Stimulated activated naive B cell treated with anti-CD40 and anti-IgM and Interleukin-4, amounts not matched to agents 10 μg/mL and 1 μg/mL and 100 μg/mL, for 72 hours (primary cell): ENCODE measurements around the gene TKTL2.

ENCODE experiments used
- ATAC-seq, 2 donors: fragments of 150-1000 bp; cut with Tn5 transposase; replicated peaks; 2 replicates each; pipeline ENCODE4 v1.10.0; 2021; ENCODE audit warnings: moderate library complexity in 1 of 2
- DNase-seq: peaks from one replicate; pipeline ENCODE4 v3.0.0; 2021
- H3K27ac Mint-ChIP-seq: one replicate; pipeline ENCODE4 v1.8.0; 2022; ENCODE audit warnings: mild to moderate bottlenecking, mixed read lengths
- H3K27me3 Mint-ChIP-seq, 2 donors: one replicate each; pipeline ENCODE4 v1.8.0; 2022; ENCODE audit warnings: mixed read lengths in 2 of 2
- H3K36me3 Mint-ChIP-seq, 2 donors: one replicate each; pipeline ENCODE4 v1.8.0; 2022; ENCODE audit warnings: mixed read lengths in 2 of 2, mild to moderate bottlenecking in 1 of 2
- H3K4me1 Mint-ChIP-seq, 2 donors: one replicate each; pipeline ENCODE4 v1.8.0; 2022; ENCODE audit warnings: mixed read lengths in 2 of 2, mild to moderate bottlenecking in 1 of 2
- H3K4me3 Mint-ChIP-seq, 2 donors: one replicate each; pipeline ENCODE4 v1.8.0; 2022; ENCODE audit warnings: mild to moderate bottlenecking in 2 of 2, mixed read lengths in 2 of 2, moderate library complexity in 1 of 2
- H3K9me3 Mint-ChIP-seq, 2 donors: one replicate each; pipeline ENCODE4 v1.8.0; 2022; ENCODE audit warnings: mixed read lengths in 2 of 2, mild to moderate bottlenecking in 1 of 2

TKTL2 gene, protein sequence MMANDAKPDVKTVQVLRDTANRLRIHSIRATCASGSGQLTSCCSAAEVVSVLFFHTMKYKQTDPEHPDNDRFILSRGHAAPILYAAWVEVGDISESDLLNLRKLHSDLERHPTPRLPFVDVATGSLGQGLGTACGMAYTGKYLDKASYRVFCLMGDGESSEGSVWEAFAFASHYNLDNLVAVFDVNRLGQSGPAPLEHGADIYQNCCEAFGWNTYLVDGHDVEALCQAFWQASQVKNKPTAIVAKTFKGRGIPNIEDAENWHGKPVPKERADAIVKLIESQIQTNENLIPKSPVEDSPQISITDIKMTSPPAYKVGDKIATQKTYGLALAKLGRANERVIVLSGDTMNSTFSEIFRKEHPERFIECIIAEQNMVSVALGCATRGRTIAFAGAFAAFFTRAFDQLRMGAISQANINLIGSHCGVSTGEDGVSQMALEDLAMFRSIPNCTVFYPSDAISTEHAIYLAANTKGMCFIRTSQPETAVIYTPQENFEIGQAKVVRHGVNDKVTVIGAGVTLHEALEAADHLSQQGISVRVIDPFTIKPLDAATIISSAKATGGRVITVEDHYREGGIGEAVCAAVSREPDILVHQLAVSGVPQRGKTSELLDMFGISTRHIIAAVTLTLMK

DNA sequence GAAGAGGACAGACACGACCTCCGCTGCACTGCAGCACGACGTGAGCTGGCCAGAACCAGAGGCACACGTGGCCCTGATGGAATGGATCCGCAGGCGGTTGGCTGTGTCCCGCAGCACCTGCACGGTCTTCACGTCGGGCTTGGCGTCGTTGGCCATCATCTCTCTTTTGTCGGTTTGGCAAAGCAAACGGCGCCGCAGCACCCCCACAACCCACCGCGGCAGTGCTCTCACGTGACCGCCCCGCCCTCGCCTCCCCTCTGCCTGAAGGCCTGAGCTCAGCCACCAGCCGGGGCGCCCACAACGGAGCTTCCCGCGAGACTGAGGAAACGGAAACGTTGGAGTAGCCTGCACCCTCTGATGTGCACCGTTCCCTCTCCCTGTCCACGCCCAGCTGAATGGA is at the start of gene TKTL2:
TSS of gene TKTL2 (minus strand) at position 179 of the 400 bp plus-strand sequence. CDS start at position 159, 20 bp downstream.
- Mint-ChIP-seq H3K27me3 (no peaks in the 10 kb centered on the region), H3K4me1 (no peaks in the 10 kb centered on the region), H3K9me3 (no peaks in the 10 kb centered on the region), H3K36me3 (no peaks in the 10 kb centered on the region), H3K27ac (no peak within 1 kb of the TSS), H3K4me3 (no peak within 1 kb of the TSS)
- no peak for DNase-seq
- no peak for ATAC-seq

DNA sequence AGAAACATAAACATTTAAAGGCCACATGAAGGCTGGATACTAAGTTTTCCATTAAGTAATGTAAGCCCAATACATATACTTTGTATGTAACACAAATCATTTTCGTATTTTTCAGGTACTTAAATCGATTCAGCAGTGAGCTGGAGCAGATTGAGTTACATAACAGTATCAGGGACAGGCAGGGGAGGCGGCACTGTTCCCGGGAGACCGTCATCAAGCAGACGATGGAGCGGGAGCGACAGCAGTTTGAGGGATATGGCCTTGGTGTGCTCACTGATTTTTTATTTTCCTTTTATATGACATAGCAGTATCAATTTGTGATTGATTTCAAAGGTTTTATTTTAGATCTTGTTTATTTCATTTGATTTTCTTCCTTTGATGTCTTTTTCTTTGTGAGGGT is 41.6 kb upstream of the TKTL2 start:
- Mint-ChIP-seq H3K27ac (no peak overlapping the region), H3K4me3 (no peak overlapping the region), H3K36me3 (peaks cover 42 to 53% of the 10 kb centered on the region in 2 donors), H3K4me1 (no peaks in the 10 kb centered on the region), H3K9me3 (no peaks in the 10 kb centered on the region), H3K27me3 (no peaks in the 10 kb centered on the region)
- DNase-seq: no peak
- ATAC-seq: no peak

DNA sequence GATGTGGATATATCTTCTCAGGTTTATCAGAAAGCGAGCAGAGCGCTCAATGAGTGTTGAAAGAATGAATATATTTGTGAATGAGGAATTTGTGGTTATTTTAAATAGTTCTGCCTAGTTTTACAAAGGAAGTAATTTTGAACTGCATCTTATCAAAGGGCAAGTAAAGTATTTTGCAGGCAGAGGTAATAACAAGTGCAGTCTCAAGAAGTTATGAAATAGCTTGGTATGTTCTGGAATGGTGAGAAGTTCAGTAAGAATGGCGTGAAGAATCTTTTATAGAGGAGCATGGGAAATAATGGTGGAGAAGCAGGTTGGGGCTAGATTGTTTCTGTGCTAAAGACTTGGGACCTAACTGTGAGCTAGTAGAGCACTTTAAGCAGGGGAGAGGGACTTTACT is 31.8 kb upstream of the TKTL2 start:
- peaks cover 25 to 53% of the 10 kb centered on the region in 2 donors for H3K4me1 Mint-ChIP-seq

DNA sequence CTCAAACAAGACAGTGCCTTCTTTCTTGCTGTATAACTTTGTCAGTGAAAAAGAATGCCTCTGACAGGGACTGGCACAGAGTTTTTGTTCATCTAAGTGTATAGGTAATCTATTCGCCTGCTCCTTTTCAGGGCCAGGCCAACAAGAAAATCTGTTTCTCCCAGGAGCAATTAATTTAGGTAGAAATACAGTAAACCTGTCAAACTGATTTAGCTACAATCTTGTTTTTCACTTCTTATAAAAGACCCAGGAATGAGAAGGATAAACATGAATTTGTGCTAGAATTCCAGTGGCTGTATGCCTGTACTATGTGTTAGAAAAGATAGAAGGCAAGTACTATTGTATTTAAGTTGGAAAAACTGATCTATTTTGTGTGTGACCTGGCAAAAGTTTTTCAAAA is 27.0 kb upstream of the TKTL2 start:
- Mint-ChIP-seq H3K4me1 (peaks cover 35 to 63% of the 10 kb centered on the region in 2 donors), H3K36me3 (peaks cover 13 to 28% of the 10 kb centered on the region in 2 donors)

More for the DNA sequence above, 31.8 kb upstream of the TKTL2 start:
- H3K36me3 Mint-ChIP-seq: peaks cover 9 to 32% of the 10 kb centered on the region in 2 donors
- H3K4me3 Mint-ChIP-seq: peak overlapping the region in 1 of 2 donors; percentile 15
- H3K27me3 Mint-ChIP-seq: no peaks in the 10 kb centered on the region
- H3K27ac Mint-ChIP-seq: no peak overlapping the region
- H3K9me3 Mint-ChIP-seq: no peaks in the 10 kb centered on the region
- no peak for DNase-seq
- no peak for ATAC-seq

DNA sequence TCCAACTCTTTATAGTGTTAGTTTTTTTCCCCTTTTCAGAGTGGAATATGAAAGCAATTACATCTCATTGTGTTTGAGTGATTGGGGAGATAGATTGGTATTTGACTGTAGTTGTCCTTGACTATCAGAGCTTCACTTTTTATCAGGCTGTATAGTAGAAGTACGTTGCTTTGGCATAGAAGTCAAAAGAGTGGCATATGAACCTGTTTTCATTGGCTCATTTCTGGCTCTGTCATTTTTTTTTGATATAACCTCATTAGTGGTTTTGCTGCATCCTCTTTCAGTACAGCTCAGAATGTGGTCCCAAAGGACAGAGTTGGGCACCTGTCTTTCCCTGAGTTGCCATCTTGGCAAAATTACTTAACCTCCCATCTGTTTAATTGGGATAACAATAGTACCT is 22.3 kb upstream of the TKTL2 start:
- Mint-ChIP-seq H3K36me3 (peaks cover 20 to 31% of the 10 kb centered on the region in 2 donors), H3K27me3 (no peaks in the 10 kb centered on the region), H3K4me1 (peaks cover 18 to 40% of the 10 kb centered on the region in 2 donors), H3K27ac (peak overlapping the region; percentile 97), H3K4me3 (peak overlapping the region; percentile 85 to 96), H3K9me3 (no peaks in the 10 kb centered on the region)
- peak; percentile 39 for DNase-seq
- peak; percentile 45 to 49 for ATAC-seq

More for the DNA sequence above, 27.0 kb upstream of the TKTL2 start:
- H3K27ac Mint-ChIP-seq: no peak overlapping the region
- no peaks in the 10 kb centered on the region for H3K9me3 Mint-ChIP-seq
- DNase-seq (no peak), ATAC-seq (no peak)
- H3K4me3 Mint-ChIP-seq: no peak overlapping the region
- H3K27me3 Mint-ChIP-seq: no peaks in the 10 kb centered on the region

DNA sequence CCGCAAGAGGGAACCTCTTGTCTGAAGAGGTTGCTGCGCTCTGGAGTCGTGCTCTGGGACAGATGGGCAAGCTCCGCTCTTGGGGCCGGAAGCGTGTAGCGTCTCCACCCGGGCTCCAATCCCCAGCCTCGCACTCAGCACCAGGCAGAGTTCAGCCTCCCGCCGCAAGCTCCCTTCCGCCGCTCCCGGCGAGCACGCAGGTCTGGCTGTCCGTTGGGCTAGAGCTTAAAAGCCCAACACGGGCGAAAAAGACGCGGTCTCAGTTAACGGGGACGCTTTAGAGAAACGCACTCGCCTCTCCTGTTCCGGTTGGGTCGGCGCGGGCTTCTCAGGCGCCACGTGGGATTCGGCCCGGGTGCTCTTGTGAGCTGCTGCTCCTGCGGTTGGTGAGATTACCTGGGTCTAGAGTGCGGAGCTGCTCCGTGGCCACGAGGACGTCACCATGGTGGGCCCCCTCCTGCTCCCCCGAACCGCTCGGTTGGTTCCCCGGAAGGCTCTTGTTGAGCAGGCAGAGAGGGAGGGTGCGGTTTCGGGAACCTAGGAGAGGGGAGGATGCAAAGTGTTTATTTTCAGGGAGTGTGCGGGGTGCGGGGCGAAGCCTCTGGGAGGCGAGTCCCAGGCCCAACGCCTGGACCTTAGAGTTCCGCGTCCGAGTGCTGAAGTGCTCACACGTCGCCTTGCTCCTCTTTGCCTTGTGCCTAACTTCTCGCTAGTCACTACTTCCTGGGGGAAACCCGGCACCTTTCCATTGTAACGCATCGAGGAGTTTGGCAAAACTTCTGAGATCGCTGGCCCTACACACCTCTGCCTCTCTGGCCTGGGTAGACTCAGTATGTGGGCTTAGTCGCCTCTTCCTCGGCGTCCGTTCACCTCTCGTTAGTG is 21.0 kb upstream of the TKTL2 start, which contains the start of gene TMA16:
TSS of gene TMA16 (plus strand) at position 331 of the 882 bp plus-strand sequence. CDS start at position 443, 112 bp downstream.
- Mint-ChIP-seq H3K9me3 (no peaks in the 10 kb centered on the region), H3K27ac (peak within 1 kb of the TSS; percentile 100), H3K4me1 (peaks cover 18 to 35% of the 10 kb centered on the region in 2 donors), H3K4me3 (peak within 1 kb of the TSS; percentile 93 to 97), H3K36me3 (peaks cover 20 to 26% of the 10 kb centered on the region in 2 donors), H3K27me3 (no peaks in the 10 kb centered on the region)
- peak; percentile 81 to 82 for ATAC-seq
- peak; percentile 89 for DNase-seq

DNA sequence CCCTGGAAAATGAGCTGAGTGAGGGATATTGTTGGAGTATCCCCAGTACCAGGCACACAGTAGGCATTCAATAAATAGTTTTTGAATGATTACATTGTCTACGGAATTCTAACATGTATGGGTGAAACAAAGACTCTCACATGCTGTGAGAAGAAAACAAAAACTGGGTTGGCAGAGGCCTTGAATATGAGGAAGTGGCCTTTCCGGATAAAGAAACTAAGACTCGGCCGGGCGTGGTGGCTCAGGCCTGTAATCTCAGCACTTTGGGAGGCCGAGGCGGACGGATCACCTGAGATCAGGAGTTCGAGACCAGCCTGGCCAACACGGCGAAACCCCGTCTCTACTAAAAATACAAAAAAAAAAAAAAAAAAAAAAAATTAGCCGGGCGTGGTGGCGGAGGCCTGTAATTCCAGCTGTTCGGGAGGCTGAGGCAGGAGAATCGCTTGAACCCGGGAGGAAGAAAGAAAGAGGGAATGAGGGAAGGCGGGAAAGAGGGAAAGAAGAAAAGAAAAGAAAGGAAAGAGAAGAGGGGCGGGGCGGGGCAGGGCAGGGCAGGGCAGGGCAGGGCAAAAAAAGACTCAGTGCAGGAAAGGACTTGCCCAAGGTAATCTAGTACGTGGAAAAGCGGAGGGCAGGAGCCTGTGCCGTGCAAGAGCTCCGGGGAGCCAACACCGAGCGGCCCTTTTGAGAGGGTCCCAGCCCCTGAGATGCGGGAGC is 20.2 kb upstream of the TKTL2 start:
- Mint-ChIP-seq H3K36me3 (peaks cover 20 to 26% of the 10 kb centered on the region in 2 donors), H3K27me3 (no peaks in the 10 kb centered on the region), H3K4me3 (peak overlapping the region; percentile 93 to 97), H3K27ac (peak overlapping the region; percentile 100), H3K4me1 (peaks cover 18 to 35% of the 10 kb centered on the region in 2 donors), H3K9me3 (no peaks in the 10 kb centered on the region)
- DNase-seq (peak; percentile 54), ATAC-seq (peak; percentile 30 to 37)

DNA sequence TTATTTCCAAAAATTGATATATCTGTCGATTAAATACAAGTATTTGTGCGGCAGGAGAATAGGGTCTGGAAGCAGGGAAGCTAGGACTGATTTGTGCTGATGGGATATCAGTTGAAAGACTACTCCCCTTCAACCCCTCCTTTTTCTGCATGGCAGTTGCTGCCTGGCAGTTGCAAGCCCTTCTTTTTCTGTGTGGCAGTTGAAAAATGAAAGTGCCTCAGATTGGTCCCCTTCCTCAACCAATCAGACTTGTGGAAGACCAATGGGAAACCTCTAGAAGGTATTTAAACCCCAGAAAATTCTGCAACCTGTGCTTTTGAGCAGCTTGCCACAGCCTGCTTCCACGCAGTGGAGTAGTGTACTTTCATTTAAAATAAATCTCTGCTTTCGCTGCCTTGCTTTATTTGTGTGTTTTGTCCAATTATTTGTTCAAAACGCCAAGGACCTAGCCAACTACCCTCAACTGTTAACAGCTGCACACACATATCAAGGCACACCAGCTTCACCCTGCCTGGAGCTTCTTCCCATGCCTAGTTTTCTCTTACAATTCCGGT is 19.5 kb upstream of the TKTL2 start:
- H3K4me1 Mint-ChIP-seq: peaks cover 18 to 39% of the 10 kb centered on the region in 2 donors
- H3K36me3 Mint-ChIP-seq: peaks cover 18 to 26% of the 10 kb centered on the region in 2 donors
- peaks cover 0 to 2% of the 10 kb centered on the region in 2 donors for H3K9me3 Mint-ChIP-seq
- no peak for ATAC-seq
- DNase-seq: no peak
- no peak overlapping the region for H3K27ac Mint-ChIP-seq
- no peaks in the 10 kb centered on the region for H3K27me3 Mint-ChIP-seq
- H3K4me3 Mint-ChIP-seq: peak overlapping the region; percentile 93 to 97

DNA sequence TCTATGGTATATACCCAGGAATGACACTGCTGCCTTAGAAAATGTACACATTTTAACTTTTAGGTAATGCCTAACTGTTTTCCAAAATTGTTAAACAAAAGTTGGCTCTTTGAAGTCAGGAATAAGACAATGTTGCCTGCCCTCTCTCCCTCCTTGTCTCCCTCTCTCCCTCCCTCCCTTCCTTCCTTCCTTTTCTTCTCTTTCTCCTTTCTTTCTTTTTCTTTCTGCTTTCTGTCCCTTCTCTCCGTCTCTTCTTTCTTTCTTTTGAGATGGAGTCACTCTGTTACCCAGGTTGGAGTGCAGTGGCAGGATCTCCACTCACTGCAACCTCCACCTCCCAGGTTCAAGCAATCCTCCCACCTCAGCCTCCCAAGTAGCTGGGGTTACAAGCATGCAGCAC is 16.4 kb upstream of the TKTL2 start:
- Mint-ChIP-seq H3K4me1 (peaks cover 5 to 16% of the 10 kb centered on the region in 2 donors), H3K27ac (no peak overlapping the region), H3K4me3 (no peak overlapping the region), H3K9me3 (peaks cover 0 to 2% of the 10 kb centered on the region in 2 donors), H3K27me3 (no peaks in the 10 kb centered on the region), H3K36me3 (peaks cover 5 to 7% of the 10 kb centered on the region in 2 donors)
- DNase-seq: no peak
- ATAC-seq: no peak

DNA sequence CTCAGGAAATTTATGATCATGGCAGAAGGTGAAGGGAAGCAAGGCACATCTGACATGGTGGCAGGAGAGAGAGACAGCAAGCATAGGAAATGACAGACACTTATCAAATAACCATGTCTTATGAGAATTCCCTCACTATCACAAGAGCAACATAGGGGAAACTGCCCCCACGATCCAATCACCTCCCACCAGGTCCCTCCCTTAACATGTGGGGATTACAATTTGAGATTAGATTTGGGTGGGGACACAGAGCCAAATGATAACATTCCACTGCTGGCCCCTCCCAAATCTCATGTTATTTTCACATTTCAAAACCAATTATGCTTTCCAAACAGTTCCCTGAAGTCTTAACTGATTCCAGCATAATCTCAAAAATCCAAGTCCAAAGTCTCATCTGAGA is 12.8 kb upstream of the TKTL2 start:
- no peak overlapping the region for H3K27ac Mint-ChIP-seq
- no peaks in the 10 kb centered on the region for H3K36me3 Mint-ChIP-seq
- peaks cover 8 to 15% of the 10 kb centered on the region in 2 donors for H3K4me1 Mint-ChIP-seq
- H3K27me3 Mint-ChIP-seq: no peaks in the 10 kb centered on the region
- DNase-seq: no peak
- H3K9me3 Mint-ChIP-seq: peaks cover 0 to 2% of the 10 kb centered on the region in 2 donors
- no peak overlapping the region for H3K4me3 Mint-ChIP-seq
- ATAC-seq: no peak

DNA sequence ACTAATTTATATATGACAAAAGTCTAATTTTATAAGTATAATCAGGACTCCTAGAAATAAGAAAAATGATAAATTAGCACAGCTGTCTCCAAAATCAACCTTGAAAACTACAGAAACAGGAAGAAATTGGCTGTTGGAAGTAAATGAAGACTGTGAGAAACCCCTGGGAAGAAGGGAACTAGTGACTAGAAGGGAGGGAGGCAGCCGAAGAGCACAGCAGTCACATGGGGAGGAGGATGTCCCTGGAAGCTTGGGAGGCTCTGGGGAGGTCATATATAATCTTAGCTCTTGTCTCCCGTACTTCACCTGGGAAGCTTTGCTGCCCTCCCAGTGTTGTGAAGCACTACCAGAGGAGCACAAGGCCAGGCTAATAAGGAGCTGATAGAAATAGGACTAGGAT is 12.0 kb upstream of the TKTL2 start:
- H3K4me3 Mint-ChIP-seq: no peak overlapping the region
- peaks cover 0 to 2% of the 10 kb centered on the region in 2 donors for H3K9me3 Mint-ChIP-seq
- DNase-seq (no peak), ATAC-seq (no peak)
- no peaks in the 10 kb centered on the region for H3K27me3 Mint-ChIP-seq
- H3K36me3 Mint-ChIP-seq: no peaks in the 10 kb centered on the region
- H3K4me1 Mint-ChIP-seq: peaks cover 8 to 16% of the 10 kb centered on the region in 2 donors
- H3K27ac Mint-ChIP-seq: no peak overlapping the region

DNA sequence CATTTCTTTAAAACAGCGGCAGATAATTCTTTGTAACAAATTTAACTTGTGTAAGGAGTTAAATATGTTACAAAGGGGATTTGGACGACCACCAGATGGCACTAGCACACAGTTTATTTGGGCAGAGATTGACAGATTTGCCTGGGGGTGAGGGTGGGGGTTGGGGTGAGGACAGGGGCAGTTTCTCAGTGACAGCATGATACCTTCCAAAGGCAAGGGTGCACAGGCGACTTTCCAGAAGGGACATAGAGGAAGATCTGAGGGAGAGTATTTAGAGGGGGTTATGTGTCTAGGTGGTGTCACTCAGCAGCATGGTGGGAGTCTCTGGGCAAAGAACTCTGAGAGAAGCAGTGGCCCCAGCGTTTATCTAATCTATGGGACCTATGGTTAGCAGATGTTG is 11.4 kb upstream of the TKTL2 start:
- peaks cover 8 to 16% of the 10 kb centered on the region in 2 donors for H3K4me1 Mint-ChIP-seq
- H3K9me3 Mint-ChIP-seq: peaks cover 0 to 2% of the 10 kb centered on the region in 2 donors
- no peak overlapping the region for H3K27ac Mint-ChIP-seq
- H3K4me3 Mint-ChIP-seq: no peak overlapping the region
- ATAC-seq (peak; percentile 64 to 67), DNase-seq (peak; percentile 40)
- no peaks in the 10 kb centered on the region for H3K36me3 Mint-ChIP-seq
- H3K27me3 Mint-ChIP-seq: no peaks in the 10 kb centered on the region

DNA sequence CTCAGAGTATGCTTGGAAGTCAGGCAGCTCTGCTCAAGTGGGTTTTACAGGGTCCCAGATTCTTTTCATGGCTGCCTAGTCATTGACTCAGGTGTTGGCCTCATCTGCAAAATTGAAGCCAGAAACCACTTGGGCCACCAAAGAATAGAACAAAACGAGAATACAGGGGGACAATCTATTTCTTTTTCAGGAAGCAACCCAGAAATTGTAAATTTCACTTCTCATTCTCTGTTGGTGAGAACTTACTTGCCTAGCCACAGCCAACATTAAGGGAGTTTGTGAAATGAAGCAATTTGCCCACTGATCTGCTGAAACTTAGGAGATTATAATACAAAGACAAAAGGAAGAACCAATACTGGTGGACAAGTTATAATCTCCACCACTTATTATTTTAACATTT is 8.6 kb upstream of the TKTL2 start:
- Mint-ChIP-seq H3K27ac (no peak overlapping the region), H3K4me1 (peaks cover 4 to 6% of the 10 kb centered on the region in 2 donors), H3K27me3 (no peaks in the 10 kb centered on the region), H3K4me3 (no peak overlapping the region), H3K36me3 (no peaks in the 10 kb centered on the region), H3K9me3 (no peaks in the 10 kb centered on the region)
- ATAC-seq (peak; percentile 81 to 85), DNase-seq (no peak)
